Measurements from ENCODE around the gene FXN. TPM values are rescaled to one million over a fixed set of nuclear protein-coding genes. Genes with fewer than 3 reads are reported as not detected.

Gene FXN
- total and polyA plus RNA-seq, 2 donors (not counting 3 experiments of a cell fraction or from before 2014, with no cell fraction given): 18.2 to 21.2 TPM

DNA sequence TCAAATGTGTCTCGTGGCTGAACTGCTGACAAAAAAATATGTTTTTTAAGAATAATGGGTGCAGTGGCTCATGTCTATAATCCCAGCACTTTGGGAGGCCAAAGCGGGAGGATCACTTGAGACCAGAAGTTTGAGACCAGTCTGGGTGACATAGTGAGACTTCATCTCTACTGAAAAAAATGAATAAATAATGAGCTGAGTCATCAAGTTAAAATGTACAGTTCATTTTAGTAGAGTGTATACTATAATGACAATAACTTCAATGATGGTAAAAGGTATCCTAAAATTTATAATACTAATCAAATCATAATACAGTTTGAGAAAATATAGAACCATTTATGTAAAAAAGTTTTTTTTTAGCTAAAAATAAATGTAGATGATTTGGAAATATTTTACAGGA is 100.6 kb downstream of the FXN start:
- POLR2A ChIA-PET: interaction anchor here (0.6 kb wide), 1 partner anchor 57 kb away, joined by 3 read pairs; no protein-coding TSS in a partner anchor
- no peak overlapping the region for H2AFZ ChIP-seq (ENCODE audit: low read depth, low read length)
- peaks cover 58% of the 10 kb centered on the region for H3K79me2 ChIP-seq (ENCODE audit: control insufficient read depth, insufficient read depth, low read length)
- no peak overlapping the region for H3K4me2 ChIP-seq (ENCODE audit: insufficient read depth, low read length)
- no peaks in the 10 kb centered on the region for H3K9me3 ChIP-seq (replicated peaks; ENCODE audit: control insufficient read depth, insufficient read depth, low read length)
- dilution Hi-C loops (cut with MboI; ENCODE audit: extremely low pct_ligation_motif_present, low sequenced_read_pairs): no loop called here
- H3K4me3 ChIP-seq (replicated peaks in 1 of 3; ENCODE audit: insufficient read depth in 1 of 3, low read depth in 1 of 3, low read length in 3 of 3): no peak overlapping the region
- H3K4me1 ChIP-seq (ENCODE audit: control insufficient read depth, extremely low read depth, insufficient read depth, low read length): peaks cover 18% of the 10 kb centered on the region
- H3K9ac ChIP-seq (replicated peaks; ENCODE audit: extremely low read depth, insufficient read depth, low read length): no peak overlapping the region
- FAIRE-seq: peak; percentile 73
- intact Hi-C loops (cut with micrococcal nuclease): no loop called here
- TF ChIP-seq GATA2 (IDR thresholded peaks at IDR 0.05; ENCODE audit: insufficient read depth, insufficient read length, low read depth, low read length) (no peak), FOS (IDR thresholded peaks at IDR 0.05; ENCODE audit: borderline replicate concordance, insufficient read depth, low read length) (no peak), JUN (IDR thresholded peaks at IDR 0.05; ENCODE audit: borderline replicate concordance, insufficient read depth, insufficient read length, low read depth) (no peak), EZH2 (IDR thresholded peaks at IDR 0.05; ENCODE audit: borderline replicate concordance, low read depth, low read length, severe bottlenecking) (no peak), POLR2AphosphoS5 (IDR thresholded peaks at IDR 0.05; ENCODE audit: insufficient read depth, low read depth, low read length) (no peak), POLR2A (IDR thresholded peaks at IDR 0.05; ENCODE audit: low read depth, low read length) (no peak), MYC (IDR thresholded peaks at IDR 0.05; ENCODE audit: low read depth, low read length) (no peak)
- TF ChIP-seq, protein P1, sequence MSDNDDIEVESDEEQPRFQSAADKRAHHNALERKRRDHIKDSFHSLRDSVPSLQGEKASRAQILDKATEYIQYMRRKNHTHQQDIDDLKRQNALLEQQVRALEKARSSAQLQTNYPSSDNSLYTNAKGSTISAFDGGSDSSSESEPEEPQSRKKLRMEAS (IDR thresholded peaks at IDR 0.05; ENCODE audit: insufficient read depth, insufficient read length): no peak
- TF ChIP-seq, protein P2, sequence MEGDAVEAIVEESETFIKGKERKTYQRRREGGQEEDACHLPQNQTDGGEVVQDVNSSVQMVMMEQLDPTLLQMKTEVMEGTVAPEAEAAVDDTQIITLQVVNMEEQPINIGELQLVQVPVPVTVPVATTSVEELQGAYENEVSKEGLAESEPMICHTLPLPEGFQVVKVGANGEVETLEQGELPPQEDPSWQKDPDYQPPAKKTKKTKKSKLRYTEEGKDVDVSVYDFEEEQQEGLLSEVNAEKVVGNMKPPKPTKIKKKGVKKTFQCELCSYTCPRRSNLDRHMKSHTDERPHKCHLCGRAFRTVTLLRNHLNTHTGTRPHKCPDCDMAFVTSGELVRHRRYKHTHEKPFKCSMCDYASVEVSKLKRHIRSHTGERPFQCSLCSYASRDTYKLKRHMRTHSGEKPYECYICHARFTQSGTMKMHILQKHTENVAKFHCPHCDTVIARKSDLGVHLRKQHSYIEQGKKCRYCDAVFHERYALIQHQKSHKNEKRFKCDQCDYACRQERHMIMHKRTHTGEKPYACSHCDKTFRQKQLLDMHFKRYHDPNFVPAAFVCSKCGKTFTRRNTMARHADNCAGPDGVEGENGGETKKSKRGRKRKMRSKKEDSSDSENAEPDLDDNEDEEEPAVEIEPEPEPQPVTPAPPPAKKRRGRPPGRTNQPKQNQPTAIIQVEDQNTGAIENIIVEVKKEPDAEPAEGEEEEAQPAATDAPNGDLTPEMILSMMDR (IDR thresholded peaks at IDR 0.05; ENCODE audit: extremely low read depth in 1 of 2, insufficient read depth in 1 of 2, low read depth in 1 of 2, low read length in 2 of 2): no peak
- no peak for DNase-seq (ENCODE audit: low read depth, low spot score)
- CTCF ChIA-PET: interaction anchor here (1.1 to 3.5 kb wide), 7 partner anchors 11 to 82 kb away, joined by 3 to 21 read pairs (median 7); no protein-coding TSS in a partner anchor
- H3K27ac ChIP-seq (ENCODE audit: insufficient read depth, low read depth, low read length): peak overlapping the region; percentile 38
- BruUV-seq (replicated peaks): no TSS peak
- H3K27me3 ChIP-seq (ENCODE audit: control insufficient read depth in 2 of 2, insufficient read depth in 2 of 2, low read length in 2 of 2): no peaks in the 10 kb centered on the region
- no peaks in the 10 kb centered on the region for H3K9me1 ChIP-seq (replicated peaks; ENCODE audit: control insufficient read depth, extremely low read depth, insufficient read depth, low read length)
- H4K20me1 ChIP-seq (replicated peaks; ENCODE audit: control insufficient read depth, extremely low read depth, insufficient read depth, low read length): no peaks in the 10 kb centered on the region
- peaks cover 0 to 2% of the 10 kb centered on the region in 2 experiments for H3K36me3 ChIP-seq (ENCODE audit: control insufficient read depth in 2 of 2, extremely low read depth in 1 of 2, insufficient read depth in 2 of 2, low read length in 2 of 2)
